HG03575 (cell line): ENCODE measurements around the gene INSIG1.

Experiments
- ATAC-seq: cut with Tn5 transposase; IDR thresholded peaks from one replicate; pipeline ENCODE4 v1.9.1; 2021; ENCODE audit not compliant: unreplicated experiment, insufficient number of reproducible peaks, low FRiP score; ENCODE audit errors: extremely low read depth

INSIG1 gene

DNA sequence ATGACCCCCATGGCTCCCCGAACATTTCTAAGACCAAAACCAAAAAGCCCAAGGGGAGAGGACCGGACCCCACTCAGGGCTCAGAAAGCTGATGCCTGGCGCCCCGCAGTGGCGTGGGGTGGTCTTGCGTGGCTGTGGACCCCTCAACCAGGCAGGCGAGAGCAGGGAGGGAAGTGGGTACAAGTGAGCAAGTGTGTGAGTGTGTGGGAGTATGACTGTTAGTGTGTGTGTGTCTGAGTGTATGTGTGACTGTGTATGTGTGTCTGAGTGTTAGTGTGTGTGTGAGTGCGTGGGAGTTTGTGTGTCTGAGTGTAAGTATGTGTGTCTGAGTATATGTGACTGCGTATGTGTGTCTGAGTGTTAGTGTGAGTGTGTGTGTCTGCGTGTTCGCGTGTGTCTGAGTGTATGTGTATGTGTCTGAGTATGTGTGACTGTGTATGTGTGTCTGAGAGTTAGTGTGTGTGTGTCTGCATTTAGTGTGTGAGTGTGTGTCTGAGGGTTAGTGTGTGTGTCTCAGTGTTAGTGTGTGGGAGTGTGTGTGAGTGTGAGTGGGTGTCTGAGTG lies 34.0 kb upstream of the INSIG1 start:
- ATAC-seq = no peak

DNA sequence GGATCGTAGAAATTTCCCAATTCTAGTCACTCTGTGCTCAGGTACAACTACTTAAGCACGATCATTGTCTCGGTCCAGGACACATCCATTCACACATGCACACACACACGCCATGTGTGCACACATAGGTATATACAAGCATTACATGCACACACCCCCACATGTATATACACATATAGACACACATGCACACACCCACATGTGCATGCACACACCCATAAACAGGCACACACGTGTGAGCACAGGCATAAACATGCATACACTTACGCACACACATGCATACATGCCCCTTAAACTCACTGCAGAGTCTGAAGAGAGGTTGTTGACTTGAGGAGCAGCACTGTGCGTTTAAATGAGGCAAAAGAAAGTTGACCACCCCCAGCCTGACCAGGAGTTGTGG lies 32.5 kb upstream of the INSIG1 start:
- no peak for ATAC-seq

- ATAC-seq = no peak
Measured at GRCh38 chr7:155265961-155266360, 31.7 kb upstream of the INSIG1 start.

DNA sequence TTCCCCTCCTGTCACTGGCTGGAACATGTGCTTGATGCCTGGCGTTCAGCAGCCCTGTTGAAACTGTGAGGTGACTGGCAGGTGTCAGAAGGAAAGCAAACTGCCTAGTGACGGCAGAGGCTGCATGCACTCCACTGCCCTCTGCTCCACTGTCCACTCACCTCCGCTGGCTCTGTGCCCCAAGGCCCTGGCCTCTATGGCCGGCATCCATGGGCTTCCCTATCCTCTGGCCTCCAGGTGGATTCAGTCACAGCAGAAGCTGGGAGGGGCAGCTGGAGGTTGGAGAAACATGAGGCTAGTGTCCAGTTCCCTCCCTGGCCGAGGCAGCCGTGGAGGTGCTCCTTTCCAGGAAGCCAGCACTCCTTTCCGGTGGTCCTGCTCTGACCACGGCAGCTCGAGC lies 31.2 kb upstream of the INSIG1 start:
- no peak for ATAC-seq

GRCh38 chr7:155267023-155267422 lies 30.7 kb upstream of the INSIG1 start:
- no peak for ATAC-seq

- ATAC-seq = no peak
Measured at GRCh38 chr7:155267436-155267835, 30.2 kb upstream of the INSIG1 start.

- no peak for ATAC-seq
Measured at GRCh38 chr7:155268211-155268610, 29.5 kb upstream of the INSIG1 start.

DNA sequence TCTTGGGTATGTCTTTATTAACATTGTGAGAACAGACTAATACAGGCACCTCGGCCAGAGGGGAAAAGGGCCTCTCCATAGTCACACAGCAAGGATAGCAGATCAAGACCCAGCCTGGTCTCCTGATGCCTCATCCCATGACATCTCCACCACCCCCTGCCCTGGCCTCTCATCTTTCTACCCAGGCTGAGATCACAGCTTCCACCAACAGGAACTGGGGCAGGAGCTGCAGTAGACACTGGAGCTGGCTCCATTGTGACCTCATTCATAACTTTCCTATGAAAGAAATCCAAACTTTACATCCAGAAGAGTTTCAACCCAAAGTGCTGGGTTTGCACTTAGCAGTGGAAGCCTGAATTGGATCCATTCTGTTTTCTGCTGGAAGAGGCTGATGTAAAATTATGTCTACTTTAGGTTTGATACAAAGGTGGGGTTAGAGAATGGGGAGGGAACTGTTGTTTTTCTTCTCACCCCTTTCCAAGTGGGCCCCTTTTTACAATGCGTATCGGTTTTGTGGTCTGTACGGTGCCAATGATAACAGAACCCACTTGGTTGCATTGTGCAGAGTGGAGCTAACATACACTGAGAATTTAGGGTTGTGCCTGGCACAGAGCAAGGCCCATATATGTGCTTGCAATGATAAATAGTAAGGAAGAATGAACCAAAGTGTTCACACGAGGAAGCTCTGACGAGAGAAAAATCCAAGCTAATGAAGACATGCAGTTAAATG lies 28.6 kb upstream of the INSIG1 start:
- ATAC-seq = no peak

DNA sequence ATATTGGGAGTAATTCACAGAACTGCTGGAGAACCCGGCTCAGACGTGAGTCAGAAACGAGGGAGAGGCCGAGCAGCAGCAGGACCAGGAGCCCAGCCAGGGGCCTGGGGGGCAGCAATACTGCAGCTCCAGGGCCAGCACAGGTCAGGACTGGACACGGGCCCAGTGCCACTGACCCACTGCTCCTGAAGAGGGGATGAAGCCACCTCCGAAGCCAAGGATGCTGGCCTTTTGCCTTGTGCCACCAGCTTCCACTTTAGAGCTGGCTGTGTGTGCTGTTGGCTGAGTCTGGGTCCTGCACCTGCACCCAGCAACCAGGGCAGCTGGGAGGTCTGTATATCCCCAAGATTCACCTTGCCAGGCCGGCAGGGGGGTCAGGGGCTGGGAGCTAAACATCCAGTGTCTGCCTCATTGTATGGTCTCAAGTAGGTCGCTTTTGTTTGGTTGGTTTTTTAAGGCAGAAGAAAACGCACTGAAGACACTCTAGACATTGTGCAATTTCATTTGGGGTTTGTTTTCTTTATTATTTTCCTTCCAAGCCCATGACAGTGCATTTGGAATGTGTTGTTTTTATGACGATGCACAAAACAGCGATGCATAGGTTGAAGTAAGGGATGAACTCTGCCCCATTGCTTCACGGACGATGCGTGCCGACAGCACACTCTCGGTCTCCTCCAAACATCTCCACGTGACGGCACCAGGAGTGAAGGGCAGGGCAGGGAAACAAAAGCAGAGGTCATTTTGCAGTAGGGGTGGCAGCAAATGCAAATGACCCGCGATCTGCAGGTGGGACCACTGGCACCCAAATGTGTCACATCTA lies 27.7 kb upstream of the INSIG1 start:
- ATAC-seq = no peak

DNA sequence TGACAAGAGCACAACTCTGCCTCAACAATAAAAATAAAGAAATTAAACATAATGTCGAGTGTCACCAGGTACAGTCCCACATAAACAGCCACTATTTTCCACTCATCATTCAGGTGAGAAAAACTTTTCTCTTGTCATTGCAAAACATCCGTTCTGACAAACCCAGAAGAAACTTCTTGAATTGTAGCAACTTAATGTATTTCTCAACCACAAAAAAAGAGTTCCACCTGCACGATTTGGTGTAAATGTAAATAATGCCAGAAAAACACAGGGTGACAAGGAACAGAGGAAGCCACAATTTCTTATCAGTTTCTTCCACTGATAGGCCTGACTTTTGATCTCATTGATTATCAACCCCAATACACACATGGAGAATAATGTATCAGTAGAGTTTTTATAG lies 26.8 kb upstream of the INSIG1 start:
- ATAC-seq = no peak

GRCh38 chr7:155274633-155275355 lies 22.9 kb upstream of the INSIG1 start:
- ATAC-seq = no peak

DNA sequence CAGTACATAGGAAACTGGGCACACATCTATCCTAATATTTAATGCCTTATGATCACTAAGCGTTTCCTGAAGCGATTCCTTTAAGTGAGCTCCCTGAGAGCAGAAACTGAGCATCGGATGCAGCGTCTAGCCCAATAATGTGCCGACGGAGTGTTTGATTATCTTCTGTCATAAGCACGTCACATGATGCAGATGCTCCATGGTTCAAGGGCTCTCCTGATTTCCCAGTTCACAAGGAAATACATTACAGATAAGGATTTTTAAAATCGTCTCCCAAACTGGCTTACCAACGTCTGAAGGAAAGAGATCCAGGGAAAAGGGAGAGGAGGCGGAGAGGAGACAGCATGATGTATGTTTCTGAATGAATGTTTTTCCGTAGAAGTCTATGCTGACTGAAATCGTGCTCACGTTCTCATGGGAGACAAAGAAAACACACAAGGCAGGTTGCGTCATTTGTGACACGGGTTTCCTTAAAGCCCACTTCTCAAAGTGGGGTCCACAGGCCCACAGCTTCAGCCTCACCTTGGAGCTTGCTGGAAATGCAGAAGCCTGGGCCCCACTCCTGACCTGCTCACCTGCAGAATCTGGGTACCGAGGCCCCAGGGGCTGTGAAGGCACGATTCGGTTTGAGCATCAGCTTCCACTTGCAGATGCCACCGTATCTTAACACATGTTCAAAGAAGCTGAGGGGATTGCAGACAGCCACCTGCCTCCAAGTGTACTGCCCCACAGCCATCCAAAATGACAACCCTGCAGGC lies 21.5 kb upstream of the INSIG1 start:
- ATAC-seq = no peak

GRCh38 chr7:155276800-155277375 lies 20.8 kb upstream of the INSIG1 start:
- ATAC-seq = no peak

- ATAC-seq = no peak
Measured at GRCh38 chr7:155277385-155277994, 20.2 kb upstream of the INSIG1 start.

- ATAC-seq = no peak
Measured at GRCh38 chr7:155278921-155279320, 18.8 kb upstream of the INSIG1 start.

DNA sequence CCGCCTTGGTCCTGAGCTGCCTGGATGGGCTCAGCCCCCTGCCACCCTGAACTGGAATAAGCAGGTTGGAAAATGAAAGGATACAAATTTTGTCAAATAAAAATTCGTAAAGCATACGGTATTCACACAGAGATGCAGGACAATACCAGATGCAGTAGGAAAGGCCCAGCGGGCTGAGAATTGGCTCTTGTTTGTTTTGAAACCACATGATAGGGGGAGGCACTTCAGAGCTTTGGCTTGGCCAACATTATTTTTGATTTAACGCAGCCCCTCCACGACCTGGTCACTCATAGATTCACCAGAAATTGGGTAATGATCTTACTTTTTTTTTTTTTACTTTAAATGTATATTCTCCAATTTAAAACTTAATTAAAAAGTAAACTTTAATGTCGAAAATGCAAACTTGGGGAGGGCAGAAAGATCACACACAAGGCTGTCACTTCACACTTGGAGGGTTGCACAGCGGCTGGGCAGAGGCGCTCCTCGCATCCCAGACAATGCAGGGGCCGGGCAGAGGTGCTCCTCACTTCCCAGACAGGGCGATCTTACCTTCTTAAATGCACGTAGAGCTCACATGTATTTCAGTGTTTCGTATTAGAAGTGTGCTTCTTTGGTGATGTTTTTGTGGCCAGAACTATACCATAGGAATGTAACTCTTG lies 17.8 kb upstream of the INSIG1 start:
- ATAC-seq = no peak

DNA sequence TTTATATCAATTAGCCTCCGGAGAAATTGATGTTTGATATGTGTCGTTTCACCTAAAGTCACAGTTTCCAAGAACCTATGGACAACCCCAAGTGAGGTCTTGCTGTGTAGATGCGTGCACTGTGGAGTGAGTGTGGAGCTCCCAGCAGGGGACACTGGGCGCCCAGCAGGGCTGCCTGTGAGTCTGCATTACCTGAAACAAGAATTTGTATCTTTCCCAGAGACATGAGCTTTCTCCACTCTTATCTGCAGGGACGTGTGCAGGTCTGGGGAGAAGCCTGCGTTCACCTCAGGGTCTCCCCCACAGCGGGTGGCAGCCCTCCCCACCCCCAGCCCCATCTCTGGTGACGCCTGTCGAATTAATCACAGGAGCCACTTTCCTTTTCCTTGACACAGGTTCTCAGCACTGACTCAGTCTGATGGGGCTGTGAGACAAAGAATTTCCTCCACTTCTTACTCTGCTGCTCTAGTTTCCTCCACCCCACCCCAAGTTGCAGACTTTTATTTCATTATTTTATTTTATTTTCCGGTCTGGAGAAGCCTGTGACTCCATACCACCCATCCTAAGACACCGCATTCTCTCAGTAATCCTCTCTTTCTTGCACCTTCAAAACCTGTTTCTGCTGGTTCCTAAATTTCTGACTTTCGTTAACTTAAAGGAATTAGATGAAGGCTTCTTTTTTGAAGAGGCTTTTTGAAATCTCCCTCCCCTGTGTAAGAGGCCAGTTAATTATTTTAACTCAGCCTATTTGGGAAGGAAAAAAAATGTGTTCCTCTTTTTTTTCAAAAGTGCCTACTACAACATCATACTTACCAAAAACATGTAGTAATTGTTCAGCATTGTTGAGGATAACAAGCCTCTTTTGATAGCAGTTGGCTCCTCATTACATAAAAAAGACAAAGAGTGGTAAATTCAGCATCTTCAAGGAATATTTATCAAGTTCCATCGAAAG lies 17.0 kb upstream of the INSIG1 start:
- ATAC-seq = no peak
